ENCODE results near the gene SLC9A7.

DNA sequence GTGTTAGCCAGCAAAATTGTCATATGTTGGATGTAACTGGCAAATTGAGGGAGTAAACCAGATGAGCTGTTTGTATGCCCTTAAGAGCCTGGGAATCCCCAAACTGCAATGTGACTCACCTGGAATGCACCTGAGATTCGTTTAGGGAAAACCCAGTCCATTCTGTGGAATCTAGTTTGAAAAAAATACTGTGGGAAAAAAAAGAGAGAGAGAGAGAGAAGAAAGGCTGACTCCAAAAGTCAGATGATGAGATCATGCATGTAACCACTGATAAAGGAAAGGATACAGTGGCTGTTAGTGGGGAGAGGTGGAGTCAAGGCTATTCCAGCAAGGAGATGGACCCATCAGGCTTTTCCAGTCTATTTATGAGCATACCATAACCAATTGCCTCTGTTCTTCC, 48.5 kb downstream of the SLC9A7 start:
- TF ChIP-seq CREM (IDR thresholded peaks at IDR 0.05) (no peak), CREM (CRISPR knock-in tag; IDR thresholded peaks at IDR 0.05) (no peak), SRF (IDR thresholded peaks at IDR 0.05; ENCODE audit: low read depth, low read length) (no peak), EP300 (IDR thresholded peaks at IDR 0.05; ENCODE audit: low read depth in 2 of 2, low read length in 2 of 2) (no peak), EP300 (CRISPR knock-in tag; IDR thresholded peaks at IDR 0.05; ENCODE audit: borderline replicate concordance) (no peak), CBX2 (IDR thresholded peaks at IDR 0.05; ENCODE audit: low read depth, low read length) (no peak), CBX2 (CRISPR knock-in tag; IDR thresholded peaks at IDR 0.05; ENCODE audit: low read depth) (no peak), ZBTB33 (CRISPR knock-in tag; IDR thresholded peaks at IDR 0.05) (no peak), ZNF879 (CRISPR knock-in tag; IDR thresholded peaks at IDR 0.05) (no peak), PLSCR1 (CRISPR knock-in tag; IDR thresholded peaks at IDR 0.05; ENCODE audit: borderline replicate concordance) (no peak), CHD2 (IDR thresholded peaks at IDR 0.05; ENCODE audit: low read depth, low read length) (no peak), ZNF101 (CRISPR knock-in tag; IDR thresholded peaks at IDR 0.05; ENCODE audit: borderline replicate concordance, low read depth) (no peak)
- TF ChIP-seq, protein P1, sequence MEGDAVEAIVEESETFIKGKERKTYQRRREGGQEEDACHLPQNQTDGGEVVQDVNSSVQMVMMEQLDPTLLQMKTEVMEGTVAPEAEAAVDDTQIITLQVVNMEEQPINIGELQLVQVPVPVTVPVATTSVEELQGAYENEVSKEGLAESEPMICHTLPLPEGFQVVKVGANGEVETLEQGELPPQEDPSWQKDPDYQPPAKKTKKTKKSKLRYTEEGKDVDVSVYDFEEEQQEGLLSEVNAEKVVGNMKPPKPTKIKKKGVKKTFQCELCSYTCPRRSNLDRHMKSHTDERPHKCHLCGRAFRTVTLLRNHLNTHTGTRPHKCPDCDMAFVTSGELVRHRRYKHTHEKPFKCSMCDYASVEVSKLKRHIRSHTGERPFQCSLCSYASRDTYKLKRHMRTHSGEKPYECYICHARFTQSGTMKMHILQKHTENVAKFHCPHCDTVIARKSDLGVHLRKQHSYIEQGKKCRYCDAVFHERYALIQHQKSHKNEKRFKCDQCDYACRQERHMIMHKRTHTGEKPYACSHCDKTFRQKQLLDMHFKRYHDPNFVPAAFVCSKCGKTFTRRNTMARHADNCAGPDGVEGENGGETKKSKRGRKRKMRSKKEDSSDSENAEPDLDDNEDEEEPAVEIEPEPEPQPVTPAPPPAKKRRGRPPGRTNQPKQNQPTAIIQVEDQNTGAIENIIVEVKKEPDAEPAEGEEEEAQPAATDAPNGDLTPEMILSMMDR (CRISPR knock-in tag; IDR thresholded peaks at IDR 0.05), result no peak
- TF ChIP-seq, protein P2, sequence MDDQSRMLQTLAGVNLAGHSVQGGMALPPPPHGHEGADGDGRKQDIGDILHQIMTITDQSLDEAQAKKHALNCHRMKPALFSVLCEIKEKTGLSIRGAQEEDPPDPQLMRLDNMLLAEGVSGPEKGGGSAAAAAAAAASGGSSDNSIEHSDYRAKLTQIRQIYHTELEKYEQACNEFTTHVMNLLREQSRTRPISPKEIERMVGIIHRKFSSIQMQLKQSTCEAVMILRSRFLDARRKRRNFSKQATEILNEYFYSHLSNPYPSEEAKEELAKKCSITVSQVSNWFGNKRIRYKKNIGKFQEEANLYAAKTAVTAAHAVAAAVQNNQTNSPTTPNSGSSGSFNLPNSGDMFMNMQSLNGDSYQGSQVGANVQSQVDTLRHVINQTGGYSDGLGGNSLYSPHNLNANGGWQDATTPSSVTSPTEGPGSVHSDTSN (CRISPR knock-in tag; IDR thresholded peaks at IDR 0.05; ENCODE audit: borderline replicate concordance), result no peak

Measured in HepG2 (cell line).